Inflammatory macrophage treated with lipopolysaccharide for 1 hour (primary cell): ENCODE measurements around the gene RPA1.

Experiments used
- DNase-seq, 2 donors: peaks; one replicate each; pipeline ENCODE4 v3.0.0-alpha.2; 2020 to 2022

Gene RPA1

DNA sequence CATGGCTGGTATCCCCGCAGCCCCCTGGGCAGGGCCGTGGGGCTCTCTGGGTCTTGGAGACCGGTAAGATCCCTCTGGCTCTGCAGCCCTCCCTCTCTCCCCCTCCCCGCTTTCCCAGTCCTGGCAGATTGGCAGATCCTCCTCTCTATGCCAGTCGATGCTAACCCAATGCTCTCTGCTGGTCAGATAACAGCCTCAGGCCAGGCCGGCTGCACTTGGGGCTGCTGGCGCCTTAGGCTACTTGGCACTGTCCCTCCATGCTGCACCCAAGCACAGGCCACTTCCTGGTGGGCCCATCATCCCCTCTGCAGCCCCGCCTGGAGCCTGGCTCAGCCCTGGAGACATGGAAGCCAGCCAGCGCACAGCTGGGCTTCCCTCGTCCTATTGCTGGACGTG, 113.6 kb downstream of the RPA1 start:
- DNase-seq: no peak

DNA sequence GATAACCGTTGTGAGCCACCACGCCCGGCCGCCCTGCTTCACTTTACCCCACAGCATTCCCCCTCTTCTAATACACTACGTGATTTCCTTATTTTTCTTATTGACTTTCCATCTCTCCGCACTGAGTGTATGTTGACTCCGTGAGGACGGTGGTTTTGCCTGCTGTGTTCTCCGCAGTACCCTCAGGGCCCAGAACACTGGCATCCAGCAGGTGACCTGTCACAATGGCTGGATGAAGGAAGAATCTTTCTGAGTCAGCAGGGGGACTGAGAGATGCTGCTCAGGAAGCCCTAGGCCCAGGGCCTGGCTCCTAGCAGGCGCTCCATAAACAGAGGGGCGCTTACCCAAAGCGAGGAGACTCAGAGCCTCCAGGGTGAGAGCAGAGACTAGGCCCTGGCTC, 115.8 kb downstream of the RPA1 start:
- no peak for DNase-seq

DNA sequence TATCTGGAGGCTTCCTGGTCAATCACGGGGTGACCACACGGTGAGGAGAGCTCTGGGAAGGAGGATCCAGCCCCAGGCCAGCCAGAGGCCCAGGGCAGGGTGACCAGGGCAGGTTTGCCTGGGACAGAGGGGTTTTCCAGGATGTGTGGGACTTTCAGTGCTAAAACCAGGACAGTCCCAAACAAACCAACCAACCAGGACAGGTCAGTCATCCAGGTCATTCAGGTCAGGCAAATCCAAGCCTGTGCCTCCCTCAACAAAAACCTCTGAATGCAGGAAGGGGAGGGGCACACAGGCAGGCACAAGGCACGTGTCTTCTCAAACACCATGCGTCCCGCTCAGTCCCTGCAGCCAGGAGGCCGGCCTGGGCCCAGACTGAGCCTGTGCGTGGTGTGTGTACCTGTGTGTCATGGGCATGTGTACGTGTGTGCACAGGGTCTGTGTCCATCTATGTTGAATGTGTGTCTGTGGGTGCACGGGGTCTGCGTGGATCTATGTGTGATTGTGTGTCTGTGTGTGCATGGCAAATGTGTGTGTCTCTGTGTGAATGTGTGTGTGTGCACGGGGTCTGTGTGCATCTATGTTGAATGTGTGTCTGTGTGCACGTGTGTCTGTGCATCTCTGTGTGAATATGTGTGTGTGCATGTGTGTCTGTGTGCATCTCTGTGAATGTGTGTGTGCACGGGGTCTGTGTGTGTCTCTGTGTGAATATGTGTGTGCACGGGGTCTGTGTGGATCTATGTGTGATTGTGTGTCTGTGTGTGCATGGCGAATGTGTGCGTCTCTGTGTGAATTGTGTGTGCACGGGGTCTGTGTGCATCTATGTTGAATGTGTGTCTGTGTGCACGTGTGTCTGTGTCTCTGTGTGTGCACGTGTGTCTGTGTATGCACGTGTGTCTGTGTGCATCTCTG, 116.5 kb downstream of the RPA1 start:
- DNase-seq: peak in 1 of 2 donors; percentile 4

DNA sequence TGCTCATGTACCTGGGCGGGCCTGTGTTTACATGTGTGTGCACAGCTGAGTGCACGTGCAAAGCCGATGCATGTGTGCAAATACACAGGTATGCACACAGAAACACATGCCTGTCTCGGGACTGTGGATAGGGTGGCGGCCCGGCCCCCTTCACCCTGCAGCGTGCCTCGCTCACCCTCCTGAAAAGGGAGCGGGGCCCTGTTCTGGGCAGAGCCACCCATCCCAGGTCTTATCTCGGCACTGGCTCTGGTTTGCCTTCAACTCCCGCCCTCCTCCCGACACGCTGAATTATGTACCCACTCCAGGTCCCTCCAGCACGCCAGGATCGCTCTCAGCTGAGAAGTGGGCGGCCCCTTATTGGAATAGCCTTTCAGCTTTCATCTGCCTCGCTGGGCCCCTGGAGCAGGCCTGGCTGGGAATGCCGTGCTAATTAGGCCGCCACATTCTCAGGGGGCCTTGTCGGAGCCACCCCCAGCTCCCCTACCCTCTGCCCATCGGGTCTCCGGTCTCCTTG, 117.5 kb downstream of the RPA1 start:
- DNase-seq: no peak

DNA sequence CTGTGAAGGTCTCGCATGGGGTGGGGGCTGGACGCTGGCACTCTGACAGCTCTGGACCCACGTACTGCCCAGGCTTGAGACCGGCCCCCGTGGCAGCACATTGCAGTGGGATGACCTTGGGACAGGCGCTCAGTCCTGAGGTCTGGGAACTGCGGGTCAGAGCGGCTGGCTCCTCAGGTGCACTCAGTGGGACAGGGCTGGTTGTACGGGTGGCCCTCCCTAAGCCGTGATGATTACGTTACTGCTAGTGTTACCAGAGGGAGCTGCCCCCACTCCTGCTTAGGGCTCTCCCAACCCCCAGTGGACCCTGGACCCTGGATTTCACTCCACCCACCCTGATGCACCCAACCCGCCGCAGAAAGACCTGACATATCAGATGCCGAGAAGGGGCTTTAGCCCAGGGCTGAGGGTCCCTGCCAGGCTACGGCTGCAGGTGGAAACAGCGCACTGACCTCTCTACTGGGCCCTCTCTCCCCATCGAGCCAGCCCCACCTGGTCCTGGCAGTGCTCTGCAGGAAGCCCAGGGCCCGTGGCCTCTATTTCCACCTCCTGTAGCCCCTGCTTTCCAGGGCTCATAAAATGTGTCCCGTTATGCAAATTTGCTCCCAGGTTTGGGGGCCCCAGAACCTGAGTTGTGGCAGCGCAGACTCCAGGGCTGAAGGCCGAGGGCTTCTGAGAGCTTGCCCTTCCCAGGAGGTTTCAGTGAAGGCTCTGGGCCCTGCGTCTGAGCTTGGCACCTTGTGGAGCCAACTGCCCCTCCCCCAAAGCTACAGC, 118.1 kb downstream of the RPA1 start:
- DNase-seq: no peak

DNA sequence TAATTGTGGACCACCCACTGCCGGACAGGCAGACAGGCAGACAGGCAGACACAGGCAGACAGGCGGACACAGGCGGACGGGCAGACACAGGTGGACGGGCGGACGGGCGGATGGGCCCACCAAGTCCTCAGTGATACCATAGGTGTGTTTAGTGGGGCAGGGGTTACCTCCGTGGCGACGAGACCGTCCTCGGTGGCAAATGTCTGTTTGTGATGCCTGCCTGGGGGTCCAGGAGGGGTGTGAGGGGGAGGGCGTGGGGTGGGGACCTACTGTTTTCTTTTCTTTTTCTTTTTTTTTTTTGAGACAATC, 118.7 kb downstream of the RPA1 start:
- no peak for DNase-seq
